Keratinocyte (primary cell): ENCODE data around the gene KLHL22.
"Not testable (repeated sequence)": the region's sequence is repeated elsewhere in the genome, so short reads cannot be mapped to it uniquely, and the experiment has no call there.

Experiments
- CTCF ChIP-seq, 3 experiments: IDR thresholded peaks in 1 of 3; conservative IDR thresholded peaks in 1 of 3; optimal IDR thresholded peaks in 1 of 3; 2 replicates in 2 of 3; 3 replicates in 1 of 3; pipeline versions ENCODE3 to v1.5.1; 2011; ENCODE audit warnings: low read length in 3 of 3, mild to moderate bottlenecking in 3 of 3, moderate library complexity in 2 of 3, control low read depth in 1 of 3, inconsistent platforms in 1 of 3; ENCODE audit not compliant: insufficient read depth in 2 of 3; ENCODE audit errors: extremely low read depth in 1 of 3
- EZH2 ChIP-seq: IDR thresholded peaks from one replicate; pipeline ENCODE4 v1.6.1; 2012; ENCODE audit warnings: inconsistent platforms, mild to moderate bottlenecking, low read length, moderate library complexity

- not testable (repeated sequence) for TF ChIP-seq EZH2; CTCF (optimal IDR thresholded peaks at IDR 0.05 in 1 of 3, IDR thresholded peaks at IDR 0.05 in 1 of 3, conservative IDR thresholded peaks at IDR 0.05 in 1 of 3; ENCODE audit: extremely low read depth in 1 of 3, insufficient read depth in 2 of 3, low read length in 3 of 3)
Observed at GRCh38 chr22:20538875-20539274, 43.3 kb upstream of the KLHL22 start.
